K562 (cell line): ENCODE results near the gene ATMIN.

Experiments
- CTCF ChIP-seq, 3 experiments: IDR thresholded peaks in 2 of 3; conservative IDR thresholded peaks in 1 of 3; 2 replicates each; pipeline ENCODE4 v1.5.1; 2011 to 2012; ENCODE audit warnings: low read length in 3 of 3, mild to moderate bottlenecking in 3 of 3, control low read depth in 2 of 3, improper control_type of control experiment in 1 of 3, inconsistent platforms in 1 of 3, low read depth in 1 of 3, mixed read lengths in 1 of 3, moderate library complexity in 1 of 3; ENCODE audit not compliant: insufficient read depth in 2 of 3
- FOXJ3 ChIP-seq: sonication (generic); formaldehyde crosslinking; IDR thresholded peaks from 2 replicates; pipeline ENCODE4 v1.4.0; 2020; ENCODE audit warnings: mild to moderate bottlenecking, missing genetic modification reagents
- MTF1 ChIP-seq: fragments of 250-450 bp; sonication (Bioruptor Pico); IDR thresholded peaks from 2 replicates; pipeline ENCODE4 v1.9.0; 2021; ENCODE audit warnings: moderate library complexity, mild to moderate bottlenecking, inconsistent platforms, borderline replicate concordance
- POLR2AphosphoS5 ChIP-seq: IDR thresholded peaks from 2 replicates; pipeline ENCODE4 v1.6.1; 2011; ENCODE audit warnings: mild to moderate bottlenecking, low read depth, low read length, moderate library complexity; ENCODE audit not compliant: control insufficient read depth, insufficient read depth
- RBM15 ChIP-seq: fragments of 200-400 bp; formaldehyde crosslinking; IDR thresholded peaks from 2 replicates; pipeline ENCODE4 v1.6.1; 2018; ENCODE audit warnings: mild to moderate bottlenecking, low read length, moderate library complexity; ENCODE audit not compliant: insufficient read depth
- REST ChIP-seq, 2 experiments: fragments of 450-650 bp; formaldehyde crosslinking in 1 of 2; IDR thresholded peaks; 2 replicates each; pipeline versions ENCODE4 v1.4.0 to v1.6.1; 2014 to 2020; ENCODE audit warnings: mild to moderate bottlenecking in 2 of 2, borderline replicate concordance in 1 of 2, low read depth in 1 of 2
- ZKSCAN1 ChIP-seq: fragments of 150-350 bp; IDR thresholded peaks from 2 replicates; pipeline ENCODE4 v1.6.1; 2016; ENCODE audit warnings: low read depth, low read length
- ZNF253 ChIP-seq: fragments of 250-450 bp; sonication (Bioruptor Pico); conservative IDR thresholded peaks from 2 replicates; pipeline ENCODE4 v1.6.1; 2021; ENCODE audit warnings: mild to moderate bottlenecking
- ZNF766 ChIP-seq: fragments of 200-800 bp; sonication (Bioruptor generic); conservative IDR thresholded peaks from 2 replicates; pipeline ENCODE4 v1.6.1; 2016; ENCODE audit warnings: missing genetic modification characterization, missing compliant biosample characterization
- TF ChIP-seq, protein P1 (sequence below), 2 experiments: IDR thresholded peaks; 2 replicates each; pipeline ENCODE4 v1.6.1; 2012; ENCODE audit warnings: improper control_type of control experiment in 2 of 2, low read depth in 2 of 2, low read length in 2 of 2, borderline replicate concordance in 1 of 2
- TF ChIP-seq, protein P2 (sequence below): fragments of 450-650 bp; formaldehyde crosslinking; IDR thresholded peaks from 2 replicates; pipeline ENCODE4 v1.4.0; 2022; ENCODE audit warnings: missing genetic modification characterization

GRCh38 chr16:81066681-81067080, 31.0 kb downstream of the ATMIN start:
- TF ChIP-seq, protein P1, sequence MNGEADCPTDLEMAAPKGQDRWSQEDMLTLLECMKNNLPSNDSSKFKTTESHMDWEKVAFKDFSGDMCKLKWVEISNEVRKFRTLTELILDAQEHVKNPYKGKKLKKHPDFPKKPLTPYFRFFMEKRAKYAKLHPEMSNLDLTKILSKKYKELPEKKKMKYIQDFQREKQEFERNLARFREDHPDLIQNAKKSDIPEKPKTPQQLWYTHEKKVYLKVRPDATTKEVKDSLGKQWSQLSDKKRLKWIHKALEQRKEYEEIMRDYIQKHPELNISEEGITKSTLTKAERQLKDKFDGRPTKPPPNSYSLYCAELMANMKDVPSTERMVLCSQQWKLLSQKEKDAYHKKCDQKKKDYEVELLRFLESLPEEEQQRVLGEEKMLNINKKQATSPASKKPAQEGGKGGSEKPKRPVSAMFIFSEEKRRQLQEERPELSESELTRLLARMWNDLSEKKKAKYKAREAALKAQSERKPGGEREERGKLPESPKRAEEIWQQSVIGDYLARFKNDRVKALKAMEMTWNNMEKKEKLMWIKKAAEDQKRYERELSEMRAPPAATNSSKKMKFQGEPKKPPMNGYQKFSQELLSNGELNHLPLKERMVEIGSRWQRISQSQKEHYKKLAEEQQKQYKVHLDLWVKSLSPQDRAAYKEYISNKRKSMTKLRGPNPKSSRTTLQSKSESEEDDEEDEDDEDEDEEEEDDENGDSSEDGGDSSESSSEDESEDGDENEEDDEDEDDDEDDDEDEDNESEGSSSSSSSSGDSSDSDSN (IDR thresholded peaks at IDR 0.05; ENCODE audit: borderline replicate concordance in 1 of 2, low read depth in 2 of 2, low read length in 2 of 2) = no peak
- TF ChIP-seq MTF1 (no peak), ZKSCAN1 (no peak), ZNF766 (CRISPR knock-in tag) (no peak), ZNF253 (CRISPR knock-in tag) (no peak), CTCF (IDR thresholded peaks at IDR 0.05 in 2 of 3, conservative IDR thresholded peaks at IDR 0.05 in 1 of 3; ENCODE audit: insufficient read depth in 2 of 3, low read depth in 1 of 3, low read length in 3 of 3) (no peak), FOXJ3 (CRISPR knock-in tag) (no peak), REST (IDR thresholded peaks at IDR 0.05; ENCODE audit: borderline replicate concordance) (no peak), REST (CRISPR knock-in tag; IDR thresholded peaks at IDR 0.05; ENCODE audit: low read depth) (no peak), POLR2AphosphoS5 (no peak), RBM15 (no peak)
- TF ChIP-seq, protein P2, sequence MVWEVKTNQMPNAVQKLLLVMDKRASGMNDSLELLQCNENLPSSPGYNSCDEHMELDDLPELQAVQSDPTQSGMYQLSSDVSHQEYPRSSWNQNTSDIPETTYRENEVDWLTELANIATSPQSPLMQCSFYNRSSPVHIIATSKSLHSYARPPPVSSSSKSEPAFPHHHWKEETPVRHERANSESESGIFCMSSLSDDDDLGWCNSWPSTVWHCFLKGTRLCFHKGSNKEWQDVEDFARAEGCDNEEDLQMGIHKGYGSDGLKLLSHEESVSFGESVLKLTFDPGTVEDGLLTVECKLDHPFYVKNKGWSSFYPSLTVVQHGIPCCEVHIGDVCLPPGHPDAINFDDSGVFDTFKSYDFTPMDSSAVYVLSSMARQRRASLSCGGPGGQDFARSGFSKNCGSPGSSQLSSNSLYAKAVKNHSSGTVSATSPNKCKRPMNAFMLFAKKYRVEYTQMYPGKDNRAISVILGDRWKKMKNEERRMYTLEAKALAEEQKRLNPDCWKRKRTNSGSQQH (CRISPR knock-in tag) = no peak
